GM12878 (cell line): ENCODE results near the gene LMBR1. TPM values are rescaled to one million over a fixed set of nuclear protein-coding genes. Genes with fewer than 3 reads are reported as not detected.
A peak's percentile ranks its signal among the peaks of the same experiment; 100 is the strongest.

Source experiments
- ATAC-seq: fragments of 200-7000 bp; cut with Tn5 transposase; 3 replicates; pipeline ENCODE4 v1.9.1; 2020; ENCODE audit warnings: mild to moderate bottlenecking, moderate library complexity
- BruUV-seq: library from RNA; stranded (reverse); fragments of 400-500 nt; replicated peaks from 2 replicates; lab custom pipeline; 2021; lab: Mats Ljungman, UMichigan
- CTCF ChIA-PET: fragments of 300-600 bp; sonication (Branson Sonifier 250); formaldehyde crosslinking; extraction: SDS; loops from one replicate; lab custom pipeline; 2021; ENCODE audit warnings: inconsistent platforms; lab: Yijun Ruan, JAX
- POLR2A ChIA-PET: fragments of 350-600 bp; formaldehyde crosslinking; extraction: SDS; loops from one replicate; lab custom pipeline; 2021; ENCODE audit warnings: inconsistent platforms; lab: Charles Lee
- RAD21 ChIA-PET: fragments of 300-600 bp; sonication (Branson Sonifier 250); formaldehyde crosslinking; loops from one replicate; lab custom pipeline; 2023; ENCODE audit warnings: antibody characterized with exemption; ENCODE audit not compliant: unreplicated experiment; lab: Charles Lee
- SMC1A ChIA-PET: fragments of 300-600 bp; sonication (Branson Sonifier 250); formaldehyde crosslinking; loops from one replicate; lab custom pipeline; 2023; ENCODE audit not compliant: unreplicated experiment, uncharacterized antibody; lab: Charles Lee
- DNase-seq: peaks from one replicate; pipeline ENCODE4 v3.0.0-alpha.2; 2011; ENCODE audit warnings: low read depth, low spot score
- FAIRE-seq: peaks from 3 replicates; lab custom pipeline; 2011; peaks lifted over from hg19 to GRCh38; lab: Jason Lieb, UNC
- H2AFZ ChIP-seq: 2 replicates; pipeline ENCODE4 v1.6.0; 2011; ENCODE audit warnings: low read depth, low read length, control low read depth; ENCODE audit not compliant: control insufficient read depth
- H3K27ac ChIP-seq: 2 replicates; pipeline ENCODE4 v1.5.1; 2011; ENCODE audit warnings: control low read depth; ENCODE audit not compliant: control insufficient read depth, insufficient read depth
- H3K27me3 ChIP-seq, 2 experiments: replicated peaks in 1 of 2; 2 replicates each; pipeline versions ENCODE4 v1.6.0 to v1.6.1; 2011; ENCODE audit warnings: low read length in 1 of 2; ENCODE audit not compliant: control insufficient read depth in 2 of 2, insufficient read depth in 2 of 2
- H3K36me3 ChIP-seq, 2 experiments: 2 replicates each; pipeline ENCODE4 v1.5.1; 2011; ENCODE audit warnings: low read length in 1 of 2; ENCODE audit not compliant: control insufficient read depth in 2 of 2, insufficient read depth in 2 of 2
- H3K4me1 ChIP-seq: 2 replicates; pipeline ENCODE4 v1.6.1; 2011; ENCODE audit warnings: mild to moderate bottlenecking, low read length, moderate library complexity, mixed read lengths; ENCODE audit not compliant: control insufficient read depth, insufficient read depth
- H3K4me2 ChIP-seq: 2 replicates; pipeline ENCODE4 v1.6.0; 2011; ENCODE audit warnings: control low read depth; ENCODE audit not compliant: control insufficient read depth, insufficient read depth
- H3K4me3 ChIP-seq: fragments of 200-600 bp; sonication (generic); 2 replicates; pipeline ENCODE4 v1.5.1; 2016
- H3K79me2 ChIP-seq: 2 replicates; pipeline ENCODE4 v1.6.0; 2011; ENCODE audit warnings: low read length; ENCODE audit not compliant: control insufficient read depth, insufficient read depth
- H3K9ac ChIP-seq: 2 replicates; pipeline ENCODE4 v1.8.0; 2011; ENCODE audit warnings: low read length, control low read depth, mixed read lengths; ENCODE audit not compliant: control insufficient read depth, insufficient read depth
- H3K9me3 ChIP-seq: replicated peaks from 3 replicates; pipeline ENCODE4 v1.5.1; 2011; ENCODE audit warnings: mild to moderate bottlenecking, low read length; ENCODE audit not compliant: control insufficient read depth, insufficient read depth
- H4K20me1 ChIP-seq: 2 replicates; pipeline ENCODE4 v1.6.0; 2011; ENCODE audit not compliant: control insufficient read depth, insufficient read depth
- BCL11A ChIP-seq: IDR thresholded peaks from 2 replicates; pipeline ENCODE4 v1.6.1; 2011; ENCODE audit warnings: low read depth, low read length
- EZH2 ChIP-seq: IDR thresholded peaks from 2 replicates; pipeline ENCODE4 v1.6.1; 2012; ENCODE audit warnings: low read depth, mild to moderate bottlenecking, control low read depth, inconsistent platforms, low read length, borderline replicate concordance; ENCODE audit not compliant: control insufficient read depth
- FOS ChIP-seq: IDR thresholded peaks from 3 replicates; pipeline ENCODE4 v1.6.1; 2011; ENCODE audit warnings: borderline replicate concordance; ENCODE audit not compliant: insufficient read length; ENCODE audit errors: extremely low read depth
- MEF2A ChIP-seq: IDR thresholded peaks from 2 replicates; pipeline ENCODE4 v1.6.1; 2011; ENCODE audit warnings: low read depth, mild to moderate bottlenecking, low read length, moderate library complexity; ENCODE audit not compliant: insufficient read depth
- MTA2 ChIP-seq: fragments of 450-650 bp; IDR thresholded peaks from 2 replicates; pipeline ENCODE4 v1.6.1; 2016; ENCODE audit warnings: low read depth, mild to moderate bottlenecking, moderate library complexity
- MXI1 ChIP-seq: fragments of 150-350 bp; IDR thresholded peaks from 2 replicates; pipeline ENCODE4 v1.6.1; 2011; ENCODE audit warnings: low read depth, mild to moderate bottlenecking, inconsistent platforms, low read length, improper control_type of control experiment
- RBBP5 ChIP-seq: fragments of 200-600 bp; sonication (generic); conservative IDR thresholded peaks from 2 replicates; pipeline ENCODE4 v1.6.1; 2016
- RUNX3 ChIP-seq: IDR thresholded peaks from 2 replicates; pipeline ENCODE4 v1.6.1; 2012; ENCODE audit warnings: low read length, inconsistent platforms
- ZNF274 ChIP-seq: IDR thresholded peaks from one replicate; pipeline ENCODE4 v1.8.0; 2011; ENCODE audit not compliant: insufficient read length, insufficient read depth
- WGBS: methylation state at CpG from one replicate; pipeline ENCODE4 v1.1.6; 2016; ENCODE audit warnings: low lambda C conversion rate; ENCODE audit not compliant: insufficient replicate concordance, insufficient coverage; ENCODE audit errors: missing lambda C conversion rate; 5-methylcytosine and 5-hydroxymethylcytosine counted together
- in situ Hi-C: fragments of 300-500 bp; cut with MboI; formaldehyde crosslinking; loops from 9 replicates; pipeline ENCODE4 v1.14.3; 2018; ENCODE audit warnings: mixed read lengths
- intact Hi-C: fragments of 100-400 bp; cut with micrococcal nuclease; formaldehyde crosslinking; loops from one replicate; pipeline ENCODE4 v1.14.2; 2022; ENCODE audit not compliant: unreplicated experiment
- polyA plus RNA-seq, 11 experiments: library from polyadenylated mRNA; depleted of rRNA in 4 of 11; unstranded in 6 of 11; stranded (reverse) in 5 of 11; fragments of >200 nt; fragmentation: Nextera tagmentation in 4 of 11; fragmentation: Illumina TruSeq in 1 of 11; extraction: Ambion mirVana in 4 of 11; extraction: Trizol in 1 of 11; gene quantifications; 1 replicate in 1 of 11; 2 replicates in 10 of 11; pipeline versions ENCODE4 v1.2.1 to v1.2.3, GENCODE V29; 2011 to 2016; ENCODE audit warnings: inconsistent platforms in 2 of 11, missing spikeins in 2 of 11, low read depth in 1 of 11
- total RNA-seq, 4 experiments: library from RNA; depleted of rRNA in 3 of 4; stranded (reverse); fragments of >200 nt in 3 of 4; fragmentation: Illumina TruSeq in 1 of 4; extraction: Trizol in 1 of 4; gene quantifications; 2 replicates each; pipeline versions ENCODE4 v1.2.1 to v1.2.3, GENCODE V29; 2013 to 2021
- TF ChIP-seq, protein P1 (sequence below): fragments of 450-650 bp; IDR thresholded peaks from 2 replicates; pipeline ENCODE4 v1.6.1; 2018; ENCODE audit warnings: mild to moderate bottlenecking, low read depth, moderate library complexity; ENCODE audit not compliant: partially characterized antibody
- TF ChIP-seq, protein P2 (sequence below): IDR thresholded peaks from 2 replicates; pipeline ENCODE4 v1.6.1; 2012; ENCODE audit warnings: low read depth, low read length, improper control_type of control experiment
- TF ChIP-seq, protein P3 (sequence below): fragments of 450-650 bp; IDR thresholded peaks from 2 replicates; pipeline ENCODE4 v1.6.1; 2016; ENCODE audit warnings: mild to moderate bottlenecking
- TF ChIP-seq, protein P4 (sequence below): fragments of 450-650 bp; IDR thresholded peaks from 2 replicates; pipeline ENCODE4 v1.6.1; 2014; ENCODE audit warnings: mild to moderate bottlenecking
- TF ChIP-seq, protein P5 (sequence below), 3 experiments: IDR thresholded peaks in 2 of 3; conservative IDR thresholded peaks in 1 of 3; 2 replicates each; pipeline ENCODE4 v1.5.1; 2011; ENCODE audit warnings: low read depth in 3 of 3, low read length in 3 of 3, mild to moderate bottlenecking in 3 of 3, control low read depth in 2 of 3, moderate library complexity in 2 of 3, inconsistent platforms in 1 of 3, mixed read lengths in 1 of 3; ENCODE audit not compliant: control insufficient read depth in 2 of 3, insufficient read depth in 1 of 3; ENCODE audit errors: extremely low read depth in 1 of 3

LMBR1 gene
- total and polyA plus RNA-seq, 10 of the 15 experiments (the other 5 are each of a cell fraction or from before 2014, with no cell fraction given) = 4.0 to 63.5 (median 28.8) TPM

DNA sequence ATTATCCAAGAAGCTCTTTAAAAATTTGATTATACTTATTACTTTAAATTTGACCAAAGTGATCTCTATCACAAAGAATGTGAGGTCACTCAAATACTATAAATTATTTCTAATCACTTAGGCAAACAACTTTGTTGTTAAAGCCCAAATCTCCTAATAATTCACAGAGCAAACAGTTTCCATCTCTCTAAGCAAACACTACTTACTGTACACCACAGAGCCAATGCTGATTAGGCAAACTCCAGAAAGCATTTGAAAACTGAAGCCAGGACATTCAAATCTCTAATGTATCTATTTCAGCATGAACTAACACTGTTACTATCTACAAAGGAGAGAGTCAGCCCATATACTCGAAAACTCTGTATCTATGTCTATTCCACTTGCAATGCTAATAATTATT lies 145.3 kb downstream of the LMBR1 start (continued):
- TF ChIP-seq ZNF274 (no peak), BCL11A (no peak)

DNA sequence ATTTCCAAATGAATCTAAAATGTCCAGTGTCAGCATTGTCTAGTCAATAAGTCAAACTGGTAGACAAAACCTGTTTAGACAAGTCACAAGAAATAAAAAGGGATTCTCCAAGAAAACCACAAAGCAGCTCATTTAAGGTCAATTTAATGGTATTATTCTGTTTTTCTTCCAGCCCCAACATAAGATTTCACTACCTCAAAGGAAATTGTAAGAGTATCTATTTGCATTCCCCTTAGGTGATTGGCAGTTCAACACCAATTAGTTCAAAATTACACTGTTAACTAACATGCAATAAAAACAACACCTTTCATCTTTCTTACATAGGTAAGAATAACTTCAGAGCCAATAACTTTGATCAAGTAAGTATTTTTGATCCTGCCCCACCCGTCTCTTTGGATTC lies 146.1 kb downstream of the LMBR1 start:
- no TSS peak for BruUV-seq
- 94% methylated on average over 1 of the region's 1 CpG for WGBS
- Histone ChIP-seq H3K27ac (no peak overlapping the region), H3K27me3 (no peaks in the 10 kb centered on the region), H3K4me2 (no peak overlapping the region), H3K4me3 (no peak overlapping the region), H4K20me1 (no peaks in the 10 kb centered on the region), H3K36me3 (peaks cover 0 to 7% of the 10 kb centered on the region in 2 experiments; a peak in 1 of 4 replicates), H3K4me1 (no peaks in the 10 kb centered on the region), H3K9ac (no peak overlapping the region), H2AFZ (no peak overlapping the region), H3K79me2 (no peaks in the 10 kb centered on the region), H3K9me3 (no peaks in the 10 kb centered on the region)
- FAIRE-seq (no peak), ATAC-seq (peak; percentile 49), DNase-seq (no peak)
- in situ Hi-C loops (no loop called here), intact Hi-C loops (no loop called here)
- TF ChIP-seq, protein P1, sequence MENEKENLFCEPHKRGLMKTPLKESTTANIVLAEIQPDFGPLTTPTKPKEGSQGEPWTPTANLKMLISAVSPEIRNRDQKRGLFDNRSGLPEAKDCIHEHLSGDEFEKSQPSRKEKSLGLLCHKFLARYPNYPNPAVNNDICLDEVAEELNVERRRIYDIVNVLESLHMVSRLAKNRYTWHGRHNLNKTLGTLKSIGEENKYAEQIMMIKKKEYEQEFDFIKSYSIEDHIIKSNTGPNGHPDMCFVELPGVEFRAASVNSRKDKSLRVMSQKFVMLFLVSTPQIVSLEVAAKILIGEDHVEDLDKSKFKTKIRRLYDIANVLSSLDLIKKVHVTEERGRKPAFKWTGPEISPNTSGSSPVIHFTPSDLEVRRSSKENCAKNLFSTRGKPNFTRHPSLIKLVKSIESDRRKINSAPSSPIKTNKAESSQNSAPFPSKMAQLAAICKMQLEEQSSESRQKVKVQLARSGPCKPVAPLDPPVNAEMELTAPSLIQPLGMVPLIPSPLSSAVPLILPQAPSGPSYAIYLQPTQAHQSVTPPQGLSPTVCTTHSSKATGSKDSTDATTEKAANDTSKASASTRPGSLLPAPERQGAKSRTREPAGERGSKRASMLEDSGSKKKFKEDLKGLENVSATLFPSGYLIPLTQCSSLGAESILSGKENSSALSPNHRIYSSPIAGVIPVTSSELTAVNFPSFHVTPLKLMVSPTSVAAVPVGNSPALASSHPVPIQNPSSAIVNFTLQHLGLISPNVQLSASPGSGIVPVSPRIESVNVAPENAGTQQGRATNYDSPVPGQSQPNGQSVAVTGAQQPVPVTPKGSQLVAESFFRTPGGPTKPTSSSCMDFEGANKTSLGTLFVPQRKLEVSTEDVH = no peak
- TF ChIP-seq FOS = no peak
- TF ChIP-seq EZH2 = no peak
- no peak for TF ChIP-seq MXI1
- TF ChIP-seq RBBP5 = no peak
- peak; percentile 26; the same call in 1 of the 2 replicates for TF ChIP-seq RUNX3
- TF ChIP-seq, protein P2, sequence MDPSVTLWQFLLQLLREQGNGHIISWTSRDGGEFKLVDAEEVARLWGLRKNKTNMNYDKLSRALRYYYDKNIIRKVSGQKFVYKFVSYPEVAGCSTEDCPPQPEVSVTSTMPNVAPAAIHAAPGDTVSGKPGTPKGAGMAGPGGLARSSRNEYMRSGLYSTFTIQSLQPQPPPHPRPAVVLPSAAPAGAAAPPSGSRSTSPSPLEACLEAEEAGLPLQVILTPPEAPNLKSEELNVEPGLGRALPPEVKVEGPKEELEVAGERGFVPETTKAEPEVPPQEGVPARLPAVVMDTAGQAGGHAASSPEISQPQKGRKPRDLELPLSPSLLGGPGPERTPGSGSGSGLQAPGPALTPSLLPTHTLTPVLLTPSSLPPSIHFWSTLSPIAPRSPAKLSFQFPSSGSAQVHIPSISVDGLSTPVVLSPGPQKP = no peak
- TF ChIP-seq MEF2A = no peak
- TF ChIP-seq, protein P3, sequence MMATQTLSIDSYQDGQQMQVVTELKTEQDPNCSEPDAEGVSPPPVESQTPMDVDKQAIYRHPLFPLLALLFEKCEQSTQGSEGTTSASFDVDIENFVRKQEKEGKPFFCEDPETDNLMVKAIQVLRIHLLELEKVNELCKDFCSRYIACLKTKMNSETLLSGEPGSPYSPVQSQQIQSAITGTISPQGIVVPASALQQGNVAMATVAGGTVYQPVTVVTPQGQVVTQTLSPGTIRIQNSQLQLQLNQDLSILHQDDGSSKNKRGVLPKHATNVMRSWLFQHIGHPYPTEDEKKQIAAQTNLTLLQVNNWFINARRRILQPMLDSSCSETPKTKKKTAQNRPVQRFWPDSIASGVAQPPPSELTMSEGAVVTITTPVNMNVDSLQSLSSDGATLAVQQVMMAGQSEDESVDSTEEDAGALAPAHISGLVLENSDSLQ = peak; percentile 73
- TF ChIP-seq MTA2 = peak; percentile 87
- TF ChIP-seq, protein P4, sequence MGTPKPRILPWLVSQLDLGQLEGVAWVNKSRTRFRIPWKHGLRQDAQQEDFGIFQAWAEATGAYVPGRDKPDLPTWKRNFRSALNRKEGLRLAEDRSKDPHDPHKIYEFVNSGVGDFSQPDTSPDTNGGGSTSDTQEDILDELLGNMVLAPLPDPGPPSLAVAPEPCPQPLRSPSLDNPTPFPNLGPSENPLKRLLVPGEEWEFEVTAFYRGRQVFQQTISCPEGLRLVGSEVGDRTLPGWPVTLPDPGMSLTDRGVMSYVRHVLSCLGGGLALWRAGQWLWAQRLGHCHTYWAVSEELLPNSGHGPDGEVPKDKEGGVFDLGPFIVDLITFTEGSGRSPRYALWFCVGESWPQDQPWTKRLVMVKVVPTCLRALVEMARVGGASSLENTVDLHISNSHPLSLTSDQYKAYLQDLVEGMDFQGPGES = no peak
- TF ChIP-seq, protein P5, sequence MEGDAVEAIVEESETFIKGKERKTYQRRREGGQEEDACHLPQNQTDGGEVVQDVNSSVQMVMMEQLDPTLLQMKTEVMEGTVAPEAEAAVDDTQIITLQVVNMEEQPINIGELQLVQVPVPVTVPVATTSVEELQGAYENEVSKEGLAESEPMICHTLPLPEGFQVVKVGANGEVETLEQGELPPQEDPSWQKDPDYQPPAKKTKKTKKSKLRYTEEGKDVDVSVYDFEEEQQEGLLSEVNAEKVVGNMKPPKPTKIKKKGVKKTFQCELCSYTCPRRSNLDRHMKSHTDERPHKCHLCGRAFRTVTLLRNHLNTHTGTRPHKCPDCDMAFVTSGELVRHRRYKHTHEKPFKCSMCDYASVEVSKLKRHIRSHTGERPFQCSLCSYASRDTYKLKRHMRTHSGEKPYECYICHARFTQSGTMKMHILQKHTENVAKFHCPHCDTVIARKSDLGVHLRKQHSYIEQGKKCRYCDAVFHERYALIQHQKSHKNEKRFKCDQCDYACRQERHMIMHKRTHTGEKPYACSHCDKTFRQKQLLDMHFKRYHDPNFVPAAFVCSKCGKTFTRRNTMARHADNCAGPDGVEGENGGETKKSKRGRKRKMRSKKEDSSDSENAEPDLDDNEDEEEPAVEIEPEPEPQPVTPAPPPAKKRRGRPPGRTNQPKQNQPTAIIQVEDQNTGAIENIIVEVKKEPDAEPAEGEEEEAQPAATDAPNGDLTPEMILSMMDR (IDR thresholded peaks at IDR 0.05 in 2 of 3, conservative IDR thresholded peaks at IDR 0.05 in 1 of 3; ENCODE audit: control insufficient read depth in 2 of 3, extremely low read depth in 1 of 3, insufficient read depth in 1 of 3, low read depth in 3 of 3, low read length in 3 of 3) = no peak
- SMC1A ChIA-PET = interaction anchor here (0.6 to 4.5 kb wide), 9 partner anchors 8 to 492 kb away, joined by 3 to 29 read pairs (median 4); no protein-coding TSS in a partner anchor
- POLR2A ChIA-PET = interaction anchor here (0.5 to 0.7 kb wide), 2 partner anchors 34 to 189 kb away, joined by 3 to 7 read pairs; no protein-coding TSS in a partner anchor
- CTCF ChIA-PET = interaction anchor here (1.1 to 1.4 kb wide), 3 partner anchors 12 to 120 kb away, joined by 3 to 4 read pairs (median 3); no protein-coding TSS in a partner anchor
- RAD21 ChIA-PET = interaction anchor here (0.7 to 3.1 kb wide), 3 partner anchors 31 to 106 kb away, joined by 3 to 15 read pairs (median 4); partner anchors contain the start of gene RNF32
